ENCODE results near the gene SLC39A2. TPM values are rescaled to one million over a fixed set of nuclear protein-coding genes. Genes with fewer than 3 reads are reported as not detected.

SLC39A2 gene
- total RNA-seq, 2 donors from 2014 or later, result 0.35 to 0.46 TPM

GRCh38 chr14:21034707-21035106, 35.6 kb downstream of the SLC39A2 start, which contains the start of gene RNASE13:
Gene RNASE13 (minus strand): TSS chr14:21034807. CDS start chr14:21034288, 519 bp downstream.
- Histone ChIP-seq H3K27me3 (ENCODE audit: control insufficient read depth, insufficient read depth, low read length, poor library complexity, severe bottlenecking) (no peaks in the 10 kb centered on the region), H3K9me3 (ENCODE audit: control insufficient read depth, low read length) (no peaks in the 10 kb centered on the region), H3K4me1 (ENCODE audit: control insufficient read depth, insufficient read depth, low read length) (peaks cover 1% of the 10 kb centered on the region), H3K4me3 (ENCODE audit: low read length) (no peak within 1 kb of the TSS), H3K36me3 (ENCODE audit: control insufficient read depth, insufficient read depth, low read length) (no peaks in the 10 kb centered on the region), H3K27ac (ENCODE audit: low read depth, low read length) (no peak within 1 kb of the TSS), H3K9ac (ENCODE audit: extremely low read depth, low read length, poor library complexity, severe bottlenecking) (no peak within 1 kb of the TSS)
- Mint-ChIP-seq H3K9me3 (no peaks in the 10 kb centered on the region), H3K36me3 (ENCODE audit: low read depth) (no peaks in the 10 kb centered on the region), H3K27ac (no peak within 1 kb of the TSS), H3K4me1 (peaks cover 17% of the 10 kb centered on the region), H3K4me3 (no peak within 1 kb of the TSS), H3K27me3 (ENCODE audit: insufficient read depth) (peaks cover 36% of the 10 kb centered on the region)
- WGBS, 2 experiments (ENCODE audit: insufficient coverage in 1 of 2, insufficient read length in 1 of 2), result 89 to 95% methylated on average over 2 to 5 of the region's 5 CpGs
- TF ChIP-seq, protein P1, sequence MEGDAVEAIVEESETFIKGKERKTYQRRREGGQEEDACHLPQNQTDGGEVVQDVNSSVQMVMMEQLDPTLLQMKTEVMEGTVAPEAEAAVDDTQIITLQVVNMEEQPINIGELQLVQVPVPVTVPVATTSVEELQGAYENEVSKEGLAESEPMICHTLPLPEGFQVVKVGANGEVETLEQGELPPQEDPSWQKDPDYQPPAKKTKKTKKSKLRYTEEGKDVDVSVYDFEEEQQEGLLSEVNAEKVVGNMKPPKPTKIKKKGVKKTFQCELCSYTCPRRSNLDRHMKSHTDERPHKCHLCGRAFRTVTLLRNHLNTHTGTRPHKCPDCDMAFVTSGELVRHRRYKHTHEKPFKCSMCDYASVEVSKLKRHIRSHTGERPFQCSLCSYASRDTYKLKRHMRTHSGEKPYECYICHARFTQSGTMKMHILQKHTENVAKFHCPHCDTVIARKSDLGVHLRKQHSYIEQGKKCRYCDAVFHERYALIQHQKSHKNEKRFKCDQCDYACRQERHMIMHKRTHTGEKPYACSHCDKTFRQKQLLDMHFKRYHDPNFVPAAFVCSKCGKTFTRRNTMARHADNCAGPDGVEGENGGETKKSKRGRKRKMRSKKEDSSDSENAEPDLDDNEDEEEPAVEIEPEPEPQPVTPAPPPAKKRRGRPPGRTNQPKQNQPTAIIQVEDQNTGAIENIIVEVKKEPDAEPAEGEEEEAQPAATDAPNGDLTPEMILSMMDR (conservative IDR thresholded peaks at IDR 0.05), result no peak
- DNase-seq, result no peak

GRCh38 chr14:21036751-21037150, 37.7 kb downstream of the SLC39A2 start:
- Mint-ChIP-seq H3K36me3 (ENCODE audit: low read depth) (no peaks in the 10 kb centered on the region), H3K27me3 (ENCODE audit: insufficient read depth) (peaks cover 31% of the 10 kb centered on the region), H3K4me1 (peaks cover 27% of the 10 kb centered on the region), H3K4me3 (no peak overlapping the region), H3K27ac (no peak overlapping the region), H3K9me3 (no peaks in the 10 kb centered on the region)
- no peaks in the 10 kb centered on the region for H3K9me3 ChIP-seq (ENCODE audit: control insufficient read depth, low read length)
- no peak for DNase-seq
- no peak overlapping the region for H3K4me3 ChIP-seq (ENCODE audit: low read length)
- WGBS, 2 experiments (ENCODE audit: insufficient coverage in 1 of 2, insufficient read length in 1 of 2), result 92 to 96% methylated on average over 4 to 7 of the region's 7 CpGs
- TF ChIP-seq, protein P1 (conservative IDR thresholded peaks at IDR 0.05), result no peak
- H3K9ac ChIP-seq (ENCODE audit: extremely low read depth, low read length, poor library complexity, severe bottlenecking), result no peak overlapping the region
- H3K27ac ChIP-seq (ENCODE audit: low read depth, low read length), result no peak overlapping the region
- no peaks in the 10 kb centered on the region for H3K27me3 ChIP-seq (ENCODE audit: control insufficient read depth, insufficient read depth, low read length, poor library complexity, severe bottlenecking)
- peaks cover 4% of the 10 kb centered on the region for H3K4me1 ChIP-seq (ENCODE audit: control insufficient read depth, insufficient read depth, low read length)
- no peaks in the 10 kb centered on the region for H3K36me3 ChIP-seq (ENCODE audit: control insufficient read depth, insufficient read depth, low read length)

DNA sequence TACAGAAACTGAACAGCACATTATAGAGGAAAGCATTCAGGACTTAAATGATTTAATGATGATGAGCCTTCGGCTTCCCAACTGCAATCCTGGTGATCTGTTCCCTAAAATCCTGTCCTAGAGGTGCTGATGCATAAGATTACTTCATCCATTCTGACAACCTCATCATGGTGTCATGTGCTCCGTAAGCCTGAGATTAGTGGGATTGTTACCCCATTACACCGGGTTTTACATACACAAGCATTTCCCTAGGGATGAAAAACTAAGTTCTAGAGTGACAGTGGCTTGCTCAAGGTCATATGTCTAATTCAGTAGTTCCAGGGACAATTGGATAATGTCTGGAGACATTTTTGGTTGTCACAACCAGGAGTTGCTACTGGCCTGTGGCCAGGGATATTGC, 38.1 kb downstream of the SLC39A2 start:
- peaks cover 27% of the 10 kb centered on the region for H3K4me1 Mint-ChIP-seq
- H3K9me3 Mint-ChIP-seq, result no peaks in the 10 kb centered on the region
- Histone ChIP-seq H3K9me3 (ENCODE audit: control insufficient read depth, low read length) (no peaks in the 10 kb centered on the region), H3K4me1 (ENCODE audit: control insufficient read depth, insufficient read depth, low read length) (peaks cover 4% of the 10 kb centered on the region), H3K4me3 (ENCODE audit: low read length) (no peak overlapping the region), H3K27me3 (ENCODE audit: control insufficient read depth, insufficient read depth, low read length, poor library complexity, severe bottlenecking) (no peaks in the 10 kb centered on the region), H3K36me3 (ENCODE audit: control insufficient read depth, insufficient read depth, low read length) (no peaks in the 10 kb centered on the region), H3K9ac (ENCODE audit: extremely low read depth, low read length, poor library complexity, severe bottlenecking) (no peak overlapping the region), H3K27ac (ENCODE audit: low read depth, low read length) (no peak overlapping the region)
- TF ChIP-seq, protein P1 (conservative IDR thresholded peaks at IDR 0.05), result no peak
- WGBS, 2 experiments (ENCODE audit: insufficient coverage in 1 of 2, insufficient read length in 1 of 2), result 89 to 96% methylated on average over 3 of the region's 3 CpGs
- no peak for DNase-seq
- H3K36me3 Mint-ChIP-seq (ENCODE audit: low read depth), result no peaks in the 10 kb centered on the region
- no peak overlapping the region for H3K27ac Mint-ChIP-seq
- no peak overlapping the region for H3K4me3 Mint-ChIP-seq
- peaks cover 28% of the 10 kb centered on the region for H3K27me3 Mint-ChIP-seq (ENCODE audit: insufficient read depth)
